T47D (cell line): ENCODE results near the gene FAAP24.
"Not testable (repeated sequence)": the region's sequence is repeated elsewhere in the genome, so short reads cannot be mapped to it uniquely, and the experiment has no call there.

Experiments
- DNase-seq, 2 experiments: peaks; one replicate each; pipeline versions ENCODE4 v3.0.0 to v3.0.0-alpha.2; 2011 to 2012; ENCODE audit warnings: low read depth in 1 of 2, low spot score in 1 of 2
- JUND ChIP-seq: IDR thresholded peaks from 2 replicates; pipeline ENCODE4 v1.6.1; 2012; ENCODE audit warnings: low read depth
- in situ Hi-C: cut with HindIII; loops from 2 replicates; pipeline ENCODE4 v1.10.0; 2016; ENCODE audit warnings: low sequenced_read_pairs, low pct_unique_long_range_greater_than_20kb

The FAAP24 gene

GRCh38 chr19:32971715-32972540 is at the start of gene FAAP24, which contains the start of gene CEP89:
FAAP24 (plus strand) TSS chr19:32972242; CDS start chr19:32973197, 955 bp downstream.
CEP89 (minus strand) TSS chr19:32971958; CDS start chr19:32971874, 84 bp downstream.
- no peak for TF ChIP-seq JUND
- DNase-seq: peak; percentile 97 to 98
- in situ Hi-C loops: no loop called here

- in situ Hi-C loops: no loop called here
- TF ChIP-seq JUND: no peak
- DNase-seq: no peak
Observed at GRCh38 chr19:32924200-32924599, 47.8 kb upstream of the FAAP24 start.

GRCh38 chr19:32928806-32929205 is 43.2 kb upstream of the FAAP24 start:
- DNase-seq: no peak
- in situ Hi-C loops: no loop called here
- TF ChIP-seq JUND: no peak

GRCh38 chr19:32930567-32930966 is 41.5 kb upstream of the FAAP24 start:
- in situ Hi-C loops: no loop called here
- TF ChIP-seq JUND: no peak
- no peak for DNase-seq

- in situ Hi-C loops: no loop called here
- no peak for DNase-seq
- TF ChIP-seq JUND: no peak
Observed at GRCh38 chr19:32933571-32933970, 38.5 kb upstream of the FAAP24 start.

- no peak for DNase-seq
- in situ Hi-C loops: no loop called here
- TF ChIP-seq JUND: no peak
Observed at GRCh38 chr19:32935629-32936028, 36.4 kb upstream of the FAAP24 start.

- in situ Hi-C loops: no loop called here
Observed at GRCh38 chr19:32936065-32936464, 36.0 kb upstream of the FAAP24 start.

GRCh38 chr19:32941273-32941672 is 30.8 kb upstream of the FAAP24 start:
- in situ Hi-C loops, DNase-seq: not testable (repeated sequence)

More at GRCh38 chr19:32936065-32936464, 36.0 kb upstream of the FAAP24 start:
- no peak for TF ChIP-seq JUND
- DNase-seq: no peak

- in situ Hi-C loops: no loop called here
- no peak for TF ChIP-seq JUND
- DNase-seq: peak in 1 of 2 experiments; percentile 3
Observed at GRCh38 chr19:32945260-32945659, 26.8 kb upstream of the FAAP24 start.

GRCh38 chr19:32966750-32967149 is 5.3 kb upstream of the FAAP24 start:
- in situ Hi-C loops: no loop called here
- no peak for TF ChIP-seq JUND
- no peak for DNase-seq

GRCh38 chr19:32969549-32969948 is 2.5 kb upstream of the FAAP24 start:
- in situ Hi-C loops: no loop called here
- no peak for TF ChIP-seq JUND
- DNase-seq: no peak

GRCh38 chr19:32971012-32971595 is 938 bp upstream of the FAAP24 start:
- TF ChIP-seq JUND: no peak
- in situ Hi-C loops: no loop called here

GRCh38 chr19:32976223-32976805 is 4.3 kb downstream of the FAAP24 start:
- TF ChIP-seq JUND: no peak
- in situ Hi-C loops: no loop called here
- DNase-seq: peak; percentile 47 to 74

More at GRCh38 chr19:32971012-32971595, 938 bp upstream of the FAAP24 start:
- DNase-seq: no peak
